ENCODE results near the gene INSYN2A.

INSYN2A gene

DNA sequence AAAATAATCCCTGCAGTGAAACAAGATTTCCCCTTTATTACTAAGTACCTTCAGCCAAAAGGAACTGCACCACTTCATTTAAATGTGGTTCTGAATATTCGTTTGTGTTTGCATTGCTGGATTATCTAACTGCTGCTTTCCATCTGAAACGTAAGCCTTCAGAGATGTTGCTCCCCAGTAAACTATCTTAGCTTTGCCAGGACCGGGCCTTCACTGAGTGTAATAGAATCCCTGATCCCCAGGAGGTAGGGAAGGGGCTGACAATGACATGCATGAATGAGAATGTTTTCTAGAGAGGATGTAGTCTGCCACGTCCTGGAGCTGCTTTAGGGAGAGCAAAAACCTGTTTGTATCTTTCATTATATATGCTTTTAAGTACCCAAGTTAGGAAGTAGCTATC lies 19.5 kb upstream of the INSYN2A start:
- TF ChIP-seq, protein P1, sequence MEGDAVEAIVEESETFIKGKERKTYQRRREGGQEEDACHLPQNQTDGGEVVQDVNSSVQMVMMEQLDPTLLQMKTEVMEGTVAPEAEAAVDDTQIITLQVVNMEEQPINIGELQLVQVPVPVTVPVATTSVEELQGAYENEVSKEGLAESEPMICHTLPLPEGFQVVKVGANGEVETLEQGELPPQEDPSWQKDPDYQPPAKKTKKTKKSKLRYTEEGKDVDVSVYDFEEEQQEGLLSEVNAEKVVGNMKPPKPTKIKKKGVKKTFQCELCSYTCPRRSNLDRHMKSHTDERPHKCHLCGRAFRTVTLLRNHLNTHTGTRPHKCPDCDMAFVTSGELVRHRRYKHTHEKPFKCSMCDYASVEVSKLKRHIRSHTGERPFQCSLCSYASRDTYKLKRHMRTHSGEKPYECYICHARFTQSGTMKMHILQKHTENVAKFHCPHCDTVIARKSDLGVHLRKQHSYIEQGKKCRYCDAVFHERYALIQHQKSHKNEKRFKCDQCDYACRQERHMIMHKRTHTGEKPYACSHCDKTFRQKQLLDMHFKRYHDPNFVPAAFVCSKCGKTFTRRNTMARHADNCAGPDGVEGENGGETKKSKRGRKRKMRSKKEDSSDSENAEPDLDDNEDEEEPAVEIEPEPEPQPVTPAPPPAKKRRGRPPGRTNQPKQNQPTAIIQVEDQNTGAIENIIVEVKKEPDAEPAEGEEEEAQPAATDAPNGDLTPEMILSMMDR (IDR thresholded peaks at IDR 0.05; ENCODE audit: extremely low read depth, insufficient read depth, missing control alignments) = no peak
- in situ Hi-C loops (cut with MboI; ENCODE audit: low pct_unique_long_range_greater_than_20kb, low sequenced_read_pairs, unreplicated experiment) = no loop called here

DNA sequence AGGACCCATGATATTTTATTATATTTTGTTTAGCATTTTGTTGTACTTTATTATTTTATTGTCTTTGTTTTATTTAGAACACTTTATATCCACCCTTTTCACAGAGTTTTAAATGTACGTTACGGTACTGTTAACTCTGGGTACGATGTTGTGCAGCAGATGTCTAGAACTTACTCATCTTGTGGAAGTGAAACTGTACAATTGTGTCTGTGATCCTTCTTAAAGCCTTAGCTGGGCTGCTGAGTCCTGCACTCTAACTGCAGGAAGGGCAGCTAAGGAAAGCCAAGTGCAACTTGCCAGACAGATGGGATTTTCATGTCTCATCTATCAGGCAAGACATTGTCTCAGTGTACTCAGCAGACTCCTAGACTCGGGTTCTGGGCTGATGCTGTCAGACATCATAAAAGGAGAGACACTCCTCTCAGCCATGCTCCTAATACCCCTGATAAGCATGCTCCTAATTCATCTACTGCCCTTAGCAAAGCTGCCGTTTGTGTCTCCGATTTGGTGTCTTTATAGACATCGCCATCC lies 14.6 kb upstream of the INSYN2A start:
- in situ Hi-C loops (cut with MboI; ENCODE audit: low pct_unique_long_range_greater_than_20kb, low sequenced_read_pairs, unreplicated experiment) = no loop called here

More for the DNA sequence above, 19.5 kb upstream of the INSYN2A start:
- DNase-seq (ENCODE audit: low spot score) = no peak

DNA sequence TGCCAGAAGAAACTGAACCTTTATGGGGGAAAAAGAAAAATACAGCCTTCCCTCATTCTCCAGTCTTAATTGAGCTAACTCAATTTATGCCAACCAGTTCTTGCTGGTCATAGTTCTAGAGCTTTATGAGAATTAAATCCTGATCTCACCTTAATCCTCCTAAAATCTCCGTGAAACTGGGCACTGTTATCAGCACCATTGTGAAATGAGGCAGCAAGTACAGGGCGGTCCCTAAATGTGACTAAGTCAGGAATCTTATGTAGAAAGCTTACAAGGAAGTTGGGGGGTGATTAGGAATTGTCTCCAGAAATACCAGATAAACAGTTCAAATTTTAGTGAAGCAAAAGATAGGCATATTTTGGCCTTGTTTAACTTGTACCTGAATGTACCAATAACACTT lies 10.7 kb upstream of the INSYN2A start:
- in situ Hi-C loops (cut with MboI; ENCODE audit: low pct_unique_long_range_greater_than_20kb, low sequenced_read_pairs, unreplicated experiment) = no loop called here
- no peak for DNase-seq (ENCODE audit: low spot score)
- TF ChIP-seq, protein P1 (IDR thresholded peaks at IDR 0.05; ENCODE audit: extremely low read depth, insufficient read depth, missing control alignments) = no peak

More for the DNA sequence above, 14.6 kb upstream of the INSYN2A start:
- no peak for DNase-seq (ENCODE audit: low spot score)
- TF ChIP-seq, protein P1 (IDR thresholded peaks at IDR 0.05; ENCODE audit: extremely low read depth, insufficient read depth, missing control alignments) = no peak

DNA sequence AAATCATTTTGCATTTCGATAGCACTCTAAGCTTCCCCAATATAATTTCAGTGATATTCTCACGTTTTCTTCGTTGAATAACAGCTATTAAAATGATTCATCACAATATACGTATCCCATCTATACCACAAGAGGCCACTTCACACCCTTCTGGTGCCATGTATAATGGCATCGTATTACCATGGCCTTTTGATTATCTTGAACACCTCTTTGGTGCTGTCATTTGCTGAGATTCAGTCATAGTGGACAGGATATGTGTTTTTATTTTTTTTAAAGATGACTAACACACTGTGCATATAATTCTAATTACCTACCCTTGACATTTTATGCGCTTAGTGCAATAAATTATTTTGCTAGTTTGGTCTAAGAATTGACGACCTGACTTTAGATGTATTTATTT lies 6.7 kb upstream of the INSYN2A start:
- in situ Hi-C loops (cut with MboI; ENCODE audit: low pct_unique_long_range_greater_than_20kb, low sequenced_read_pairs, unreplicated experiment) = no loop called here
- DNase-seq (ENCODE audit: low spot score) = no peak
- TF ChIP-seq, protein P1 (IDR thresholded peaks at IDR 0.05; ENCODE audit: extremely low read depth, insufficient read depth, missing control alignments) = no peak

DNA sequence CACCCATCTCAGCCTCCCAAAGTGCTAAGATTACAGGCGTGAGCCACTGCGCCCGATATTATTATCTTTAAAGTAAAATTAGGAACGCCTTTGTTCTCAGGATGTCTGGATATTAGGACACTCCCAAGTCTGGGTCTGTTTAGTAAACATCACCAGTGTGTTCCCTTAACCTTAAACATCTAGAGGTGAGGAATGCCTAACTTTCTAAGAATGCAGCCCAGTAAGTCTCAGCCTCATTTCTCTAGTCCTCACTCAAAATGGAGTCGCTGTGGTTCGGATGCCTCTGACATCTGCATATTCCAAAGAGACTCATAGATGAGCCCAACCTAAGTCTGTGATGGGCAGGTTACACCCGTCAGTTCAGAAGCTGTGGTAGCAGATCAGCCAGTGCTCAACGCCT lies 4.3 kb upstream of the INSYN2A start:
- TF ChIP-seq, protein P1 (IDR thresholded peaks at IDR 0.05; ENCODE audit: extremely low read depth, insufficient read depth, missing control alignments) = no peak
- in situ Hi-C loops (cut with MboI; ENCODE audit: low pct_unique_long_range_greater_than_20kb, low sequenced_read_pairs, unreplicated experiment) = no loop called here
- no peak for DNase-seq (ENCODE audit: low spot score)

DNA sequence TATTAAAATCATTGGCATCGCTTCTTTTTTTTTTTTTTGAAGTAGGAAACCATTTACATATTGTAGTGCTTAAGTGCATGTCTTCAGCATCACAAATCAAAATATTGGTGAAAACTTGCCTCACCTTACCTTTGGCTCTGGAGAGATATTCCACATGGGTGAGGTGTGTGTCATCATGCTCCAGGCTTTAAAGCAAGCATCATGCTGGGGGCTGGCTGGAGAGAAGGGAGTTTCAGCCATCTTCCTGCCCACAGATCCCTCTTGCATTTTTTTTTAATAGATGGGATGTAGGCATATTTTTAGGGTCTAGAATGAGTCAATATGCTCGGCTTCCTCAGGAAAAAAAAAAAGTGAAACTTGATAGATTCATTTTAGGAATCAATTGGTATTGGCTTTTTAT lies 2.3 kb upstream of the INSYN2A start:
- in situ Hi-C loops (cut with MboI; ENCODE audit: low pct_unique_long_range_greater_than_20kb, low sequenced_read_pairs, unreplicated experiment) = no loop called here
- DNase-seq (ENCODE audit: low spot score) = no peak
- TF ChIP-seq, protein P1 (IDR thresholded peaks at IDR 0.05; ENCODE audit: extremely low read depth, insufficient read depth, missing control alignments) = no peak

DNA sequence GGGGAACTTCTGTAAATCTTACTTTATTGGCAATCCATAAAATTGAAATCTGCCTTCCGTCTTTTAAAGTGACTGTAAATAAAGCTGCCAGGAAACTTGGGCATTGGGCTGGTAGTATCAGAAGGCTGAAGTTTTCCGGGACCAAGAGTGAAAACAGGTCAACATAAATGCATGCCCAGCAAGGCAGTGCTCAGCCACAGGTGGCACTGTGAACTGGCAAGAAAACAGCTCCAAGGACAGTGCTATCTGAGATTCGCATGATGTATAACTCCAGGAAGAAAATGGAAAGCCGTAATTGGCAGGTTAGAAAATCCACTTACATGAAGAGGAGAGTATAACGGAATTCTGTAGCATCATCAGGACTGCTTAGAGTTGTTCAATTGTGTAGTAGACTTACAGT lies 1.9 kb upstream of the INSYN2A start:
- DNase-seq (ENCODE audit: low spot score) = no peak
- TF ChIP-seq, protein P1 (IDR thresholded peaks at IDR 0.05; ENCODE audit: extremely low read depth, insufficient read depth, missing control alignments) = no peak
- in situ Hi-C loops (cut with MboI; ENCODE audit: low pct_unique_long_range_greater_than_20kb, low sequenced_read_pairs, unreplicated experiment) = no loop called here

Data from GM13977 (cell line).